C4-2B (cell line): ENCODE data around the gene CRPPA.

ENCODE experiments used
- ZFX ChIP-seq: fragments of 450-650 bp; IDR thresholded peaks from 2 replicates; pipeline ENCODE4 v1.6.1; 2017
- TF ChIP-seq, protein P1 (sequence below): fragments of 450-650 bp; conservative IDR thresholded peaks from 2 replicates; pipeline ENCODE4 v1.5.1; 2017; ENCODE audit warnings: mild to moderate bottlenecking

DNA sequence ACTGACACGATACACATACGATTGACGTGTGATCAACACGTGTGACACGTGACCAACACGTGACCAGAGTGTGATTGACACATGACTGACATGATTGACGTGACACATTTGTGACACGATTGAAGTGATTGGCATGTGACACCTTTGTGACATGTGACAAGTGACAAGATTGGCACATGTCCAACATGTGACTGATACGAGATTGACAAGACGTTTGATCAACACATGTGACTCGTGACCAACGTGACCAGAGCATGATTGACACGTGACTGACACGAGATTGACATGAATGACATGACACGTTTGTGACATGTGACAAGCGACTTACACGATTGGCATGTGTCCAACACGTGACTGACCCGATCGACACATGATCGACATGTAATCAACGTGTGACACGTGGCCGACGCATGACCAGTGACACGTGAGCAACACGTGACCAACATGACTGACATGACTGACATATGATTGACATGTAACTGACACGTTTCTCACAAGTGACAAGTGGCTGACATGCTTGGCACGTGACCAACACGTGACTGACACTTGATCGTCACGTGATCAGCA lies 22.0 kb downstream of the CRPPA start:
- TF ChIP-seq, protein P1, sequence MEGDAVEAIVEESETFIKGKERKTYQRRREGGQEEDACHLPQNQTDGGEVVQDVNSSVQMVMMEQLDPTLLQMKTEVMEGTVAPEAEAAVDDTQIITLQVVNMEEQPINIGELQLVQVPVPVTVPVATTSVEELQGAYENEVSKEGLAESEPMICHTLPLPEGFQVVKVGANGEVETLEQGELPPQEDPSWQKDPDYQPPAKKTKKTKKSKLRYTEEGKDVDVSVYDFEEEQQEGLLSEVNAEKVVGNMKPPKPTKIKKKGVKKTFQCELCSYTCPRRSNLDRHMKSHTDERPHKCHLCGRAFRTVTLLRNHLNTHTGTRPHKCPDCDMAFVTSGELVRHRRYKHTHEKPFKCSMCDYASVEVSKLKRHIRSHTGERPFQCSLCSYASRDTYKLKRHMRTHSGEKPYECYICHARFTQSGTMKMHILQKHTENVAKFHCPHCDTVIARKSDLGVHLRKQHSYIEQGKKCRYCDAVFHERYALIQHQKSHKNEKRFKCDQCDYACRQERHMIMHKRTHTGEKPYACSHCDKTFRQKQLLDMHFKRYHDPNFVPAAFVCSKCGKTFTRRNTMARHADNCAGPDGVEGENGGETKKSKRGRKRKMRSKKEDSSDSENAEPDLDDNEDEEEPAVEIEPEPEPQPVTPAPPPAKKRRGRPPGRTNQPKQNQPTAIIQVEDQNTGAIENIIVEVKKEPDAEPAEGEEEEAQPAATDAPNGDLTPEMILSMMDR = no peak
- TF ChIP-seq ZFX = no peak
